MCF 10A (cell line): ENCODE data around the gene ASCC1. TPM values are rescaled to one million over a fixed set of nuclear protein-coding genes. Genes with fewer than 3 reads are reported as not detected.

Experiments
- BruUV-seq: library from RNA; stranded (reverse); fragments of 400-500 nt; replicated peaks from 2 replicates; lab custom pipeline; 2021; lab: Mats Ljungman, UMichigan
- CTCF ChIA-PET: fragments of 300-600 bp; sonication (Branson Sonifier 250); formaldehyde crosslinking; extraction: SDS; loops from one replicate; lab custom pipeline; 2021; ENCODE audit warnings: antibody characterized with exemption, inconsistent platforms; lab: Yijun Ruan, JAX
- POLR2A ChIA-PET: fragments of 300-600, 350-650 bp; sonication (Branson Sonifier 250); formaldehyde crosslinking; extraction: SDS; loops from one replicate; lab custom pipeline; 2020; ENCODE audit warnings: antibody characterized with exemption, inconsistent platforms; lab: Yijun Ruan, JAX
- DNase-seq: peaks from one replicate; pipeline ENCODE4 v3.0.0-alpha.2; 2018; ENCODE audit not compliant: unreplicated experiment
- H3K27ac Mint-ChIP-seq: one replicate; pipeline ENCODE4 v1.8.0; 2022; ENCODE audit warnings: mild to moderate bottlenecking, low read depth, mixed read lengths; ENCODE audit not compliant: unreplicated experiment
- H3K27me3 Mint-ChIP-seq: one replicate; pipeline ENCODE4 v1.8.0; 2022; ENCODE audit warnings: mixed read lengths; ENCODE audit not compliant: insufficient read depth, unreplicated experiment
- H3K36me3 Mint-ChIP-seq: one replicate; pipeline ENCODE4 v1.8.0; 2022; ENCODE audit warnings: mild to moderate bottlenecking, moderate library complexity, mixed read lengths; ENCODE audit not compliant: insufficient read depth, unreplicated experiment
- H3K4me1 Mint-ChIP-seq: one replicate; pipeline ENCODE4 v1.8.0; 2022; ENCODE audit warnings: mixed read lengths; ENCODE audit not compliant: insufficient read depth, unreplicated experiment
- H3K4me3 Mint-ChIP-seq: one replicate; pipeline ENCODE4 v1.8.0; 2022; ENCODE audit warnings: mild to moderate bottlenecking, moderate library complexity, mixed read lengths; ENCODE audit not compliant: unreplicated experiment
- H3K9me3 Mint-ChIP-seq: one replicate; pipeline ENCODE4 v1.8.0; 2022; ENCODE audit warnings: mixed read lengths; ENCODE audit not compliant: unreplicated experiment
- intact Hi-C: fragments of 100-400 bp; cut with micrococcal nuclease; formaldehyde crosslinking; loops from 2 replicates; pipeline ENCODE4 v1.14.1; 2022
- total RNA-seq: library from RNA; stranded (reverse); gene quantifications from 2 replicates; pipeline ENCODE4 v1.2.3, GENCODE V29; 2022
- TF ChIP-seq, protein P1 (sequence below): fragments of 200-600 bp; IDR thresholded peaks from one replicate; pipeline ENCODE4 v1.8.0; 2022; ENCODE audit warnings: antibody characterized with exemption, mild to moderate bottlenecking; ENCODE audit not compliant: unreplicated experiment

ASCC1 gene
- total RNA-seq, 1 experiment from 2014 or later, result 26.3 TPM

DNA sequence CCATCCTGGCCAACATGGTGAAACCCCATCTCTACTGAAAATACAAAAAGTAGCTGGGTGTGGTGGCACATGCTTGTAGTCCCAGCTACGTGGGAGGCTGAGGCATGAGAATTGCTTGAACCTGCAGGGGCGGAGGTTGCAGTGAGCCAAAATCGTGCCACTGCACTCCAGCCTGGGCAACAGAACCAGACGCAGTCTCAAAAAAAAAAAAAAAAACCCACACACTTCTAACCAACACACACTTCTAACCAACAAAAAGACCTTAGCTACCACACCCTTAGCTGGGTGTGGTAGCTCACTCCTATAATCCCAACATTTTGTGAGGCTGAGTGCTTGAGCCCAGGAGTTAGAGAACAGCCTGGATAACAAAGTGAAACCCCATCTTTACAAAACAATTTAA, 93.9 kb downstream of the ASCC1 start:
- Mint-ChIP-seq H3K36me3 (peaks cover 4% of the 10 kb centered on the region), H3K4me3 (no peak overlapping the region), H3K4me1 (no peaks in the 10 kb centered on the region), H3K27me3 (no peaks in the 10 kb centered on the region), H3K27ac (no peak overlapping the region), H3K9me3 (no peaks in the 10 kb centered on the region)
- TF ChIP-seq, protein P1, sequence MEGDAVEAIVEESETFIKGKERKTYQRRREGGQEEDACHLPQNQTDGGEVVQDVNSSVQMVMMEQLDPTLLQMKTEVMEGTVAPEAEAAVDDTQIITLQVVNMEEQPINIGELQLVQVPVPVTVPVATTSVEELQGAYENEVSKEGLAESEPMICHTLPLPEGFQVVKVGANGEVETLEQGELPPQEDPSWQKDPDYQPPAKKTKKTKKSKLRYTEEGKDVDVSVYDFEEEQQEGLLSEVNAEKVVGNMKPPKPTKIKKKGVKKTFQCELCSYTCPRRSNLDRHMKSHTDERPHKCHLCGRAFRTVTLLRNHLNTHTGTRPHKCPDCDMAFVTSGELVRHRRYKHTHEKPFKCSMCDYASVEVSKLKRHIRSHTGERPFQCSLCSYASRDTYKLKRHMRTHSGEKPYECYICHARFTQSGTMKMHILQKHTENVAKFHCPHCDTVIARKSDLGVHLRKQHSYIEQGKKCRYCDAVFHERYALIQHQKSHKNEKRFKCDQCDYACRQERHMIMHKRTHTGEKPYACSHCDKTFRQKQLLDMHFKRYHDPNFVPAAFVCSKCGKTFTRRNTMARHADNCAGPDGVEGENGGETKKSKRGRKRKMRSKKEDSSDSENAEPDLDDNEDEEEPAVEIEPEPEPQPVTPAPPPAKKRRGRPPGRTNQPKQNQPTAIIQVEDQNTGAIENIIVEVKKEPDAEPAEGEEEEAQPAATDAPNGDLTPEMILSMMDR, result no peak
- BruUV-seq, result no TSS peak
- intact Hi-C loops, result no loop called here
- ChIA-PET CTCF (interaction anchor here (0.7 to 1.1 kb wide), 2 partner anchors 100 to 189 kb away, joined by 3 read pairs; no protein-coding TSS in a partner anchor), POLR2A (no interaction called here)
- no peak for DNase-seq

DNA sequence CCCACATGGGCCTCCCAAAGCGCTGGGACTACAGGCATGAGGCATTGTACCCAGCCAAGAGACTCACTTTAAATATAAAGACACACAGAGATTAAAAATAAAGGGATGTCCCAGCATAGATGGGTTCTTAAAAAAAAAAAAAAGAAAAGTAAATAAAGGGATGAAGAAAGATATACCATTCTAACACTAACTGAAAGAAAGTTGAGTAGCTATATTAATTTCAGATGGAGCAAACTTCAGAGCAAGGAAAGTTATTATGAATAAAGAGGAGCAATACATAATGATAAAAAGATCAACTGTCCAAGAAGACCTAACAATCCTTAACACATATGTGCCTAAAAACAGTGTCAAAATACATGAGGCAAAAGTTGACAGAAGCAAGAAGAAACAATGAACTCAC, 94.7 kb downstream of the ASCC1 start:
- TF ChIP-seq, protein P1, result no peak
- H3K9me3 Mint-ChIP-seq, result peaks cover 4% of the 10 kb centered on the region
- H3K27ac Mint-ChIP-seq, result no peak overlapping the region
- no peaks in the 10 kb centered on the region for H3K4me1 Mint-ChIP-seq
- no TSS peak for BruUV-seq
- CTCF ChIA-PET, result no interaction called here
- intact Hi-C loops, result no loop called here
- H3K36me3 Mint-ChIP-seq, result peaks cover 12% of the 10 kb centered on the region
- DNase-seq, result no peak
- POLR2A ChIA-PET, result no interaction called here
- no peak overlapping the region for H3K4me3 Mint-ChIP-seq
- H3K27me3 Mint-ChIP-seq, result no peaks in the 10 kb centered on the region

DNA sequence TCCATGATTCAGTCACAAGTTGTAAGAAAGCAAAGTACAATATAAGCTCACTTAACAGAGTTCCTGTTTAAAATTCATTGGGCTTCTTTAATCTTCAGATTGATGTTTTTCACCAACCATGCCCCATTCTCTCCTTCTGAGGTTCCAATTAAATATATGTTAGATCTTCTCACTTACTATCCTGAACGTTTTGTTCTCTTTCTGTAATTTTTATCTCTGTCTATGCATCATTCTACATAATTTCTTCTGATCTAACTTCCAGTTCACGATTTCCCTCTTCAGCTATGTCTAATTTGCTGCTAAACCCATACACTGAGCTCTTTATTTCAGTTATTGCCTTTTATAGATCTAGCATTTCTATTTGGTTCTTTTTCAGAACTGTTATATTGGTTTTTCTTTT, 99.7 kb downstream of the ASCC1 start:
- TF ChIP-seq, protein P1, result no peak
- intact Hi-C loops, result no loop called here
- Mint-ChIP-seq H3K27ac (no peak overlapping the region), H3K9me3 (peaks cover 7% of the 10 kb centered on the region), H3K36me3 (peaks cover 10% of the 10 kb centered on the region), H3K4me3 (no peak overlapping the region), H3K27me3 (no peaks in the 10 kb centered on the region), H3K4me1 (no peaks in the 10 kb centered on the region)
- POLR2A ChIA-PET, result interaction anchor here (1.1 kb wide), 1 partner anchor 9 kb away, joined by 4 read pairs; no protein-coding TSS in a partner anchor
- CTCF ChIA-PET, result interaction anchor here (0.8 to 2.0 kb wide), 2 partner anchors 73 to 221 kb away, joined by 3 to 6 read pairs; no protein-coding TSS in a partner anchor
- no peak for DNase-seq
- no TSS peak for BruUV-seq

DNA sequence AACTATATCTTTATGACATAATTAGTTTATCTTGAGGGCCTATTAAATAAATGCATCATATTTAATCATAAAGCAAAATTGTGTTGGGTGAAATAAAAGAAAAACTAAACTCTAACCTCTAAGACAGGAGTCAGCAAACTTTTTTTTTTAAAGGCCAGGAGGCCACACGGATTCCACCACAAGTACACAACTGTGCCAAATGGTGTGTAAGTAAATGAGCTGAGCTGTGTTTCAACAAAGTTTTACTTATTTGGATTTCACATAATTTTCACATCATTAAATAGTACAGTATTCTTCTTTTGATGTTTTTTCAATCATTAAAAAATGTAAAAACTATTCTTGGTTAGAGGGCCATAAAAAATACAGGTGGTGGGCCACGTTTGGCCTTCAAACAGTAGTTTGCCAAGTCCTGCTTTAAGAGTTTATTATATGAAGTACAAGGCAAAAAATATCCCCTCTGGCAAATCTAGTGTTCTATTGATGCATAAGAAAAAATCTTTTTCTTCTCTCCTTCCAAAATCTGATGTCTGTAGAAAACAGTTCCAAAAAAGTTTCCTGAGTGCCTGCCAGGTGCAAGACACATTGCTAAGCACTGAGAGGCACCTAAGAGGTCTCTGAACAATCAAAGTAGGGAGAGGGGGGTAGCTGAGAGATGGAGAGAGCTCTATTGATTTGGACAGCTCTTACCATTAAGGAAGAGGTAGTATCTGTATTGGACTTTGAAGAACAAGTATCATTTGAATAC, 101.2 kb downstream of the ASCC1 start:
- ChIA-PET POLR2A (interaction anchor here (0.9 kb wide), 1 partner anchor 629 kb away, joined by 3 read pairs; no protein-coding TSS in a partner anchor), CTCF (interaction anchor here (0.6 kb wide), 1 partner anchor 25 kb away, joined by 3 read pairs; no protein-coding TSS in a partner anchor)
- no TSS peak for BruUV-seq
- no peak for DNase-seq
- H3K27ac Mint-ChIP-seq, result no peak overlapping the region
- intact Hi-C loops, result no loop called here
- TF ChIP-seq, protein P1, result no peak
- H3K4me1 Mint-ChIP-seq, result no peaks in the 10 kb centered on the region
- H3K4me3 Mint-ChIP-seq, result no peak overlapping the region
- H3K9me3 Mint-ChIP-seq, result peaks cover 7% of the 10 kb centered on the region
- H3K27me3 Mint-ChIP-seq, result no peaks in the 10 kb centered on the region
- H3K36me3 Mint-ChIP-seq, result peaks cover 10% of the 10 kb centered on the region
